GM12891 (cell line): ENCODE measurements around the gene TRMU.

Source experiments
- DNase-seq: peaks from one replicate; pipeline ENCODE4 v3.0.0; 2011; ENCODE audit warnings: low spot score; ENCODE audit not compliant: insufficient read length
- FAIRE-seq: peaks from 2 replicates; lab custom pipeline; 2011; peaks lifted over from hg19 to GRCh38; lab: Jason Lieb, UNC
- PAX5 ChIP-seq: IDR thresholded peaks from 2 replicates; pipeline ENCODE4 v1.6.1; 2011; ENCODE audit warnings: low read length, moderate library complexity, mild to moderate bottlenecking; ENCODE audit not compliant: insufficient read depth, severe bottlenecking
- POLR2A ChIP-seq: IDR thresholded peaks from 2 replicates; pipeline ENCODE4 v1.6.1; 2011; ENCODE audit warnings: low read depth, low read length, control low read depth
- POLR2AphosphoS5 ChIP-seq: IDR thresholded peaks from 2 replicates; pipeline ENCODE4 v1.6.1; 2011; ENCODE audit warnings: low read depth, low read length, control low read depth
- POU2F2 ChIP-seq: IDR thresholded peaks from 2 replicates; pipeline ENCODE4 v1.6.1; 2011; ENCODE audit warnings: low read depth, mild to moderate bottlenecking, control low read depth, low read length, moderate library complexity
- SPI1 ChIP-seq: IDR thresholded peaks from 2 replicates; pipeline ENCODE4 v1.6.1; 2011; ENCODE audit warnings: low read depth, low read length, control low read depth
- TAF1 ChIP-seq: IDR thresholded peaks from 2 replicates; pipeline ENCODE4 v1.6.1; 2011; ENCODE audit warnings: low read depth, low read length, control low read depth

The TRMU gene

GRCh38 chr22:46319319-46319718 is 16.2 kb upstream of the TRMU start:
- no peak for FAIRE-seq
- DNase-seq: no peak
- TF ChIP-seq PAX5 (no peak), SPI1 (no peak), POLR2AphosphoS5 (no peak), POLR2A (no peak), POU2F2 (no peak), TAF1 (no peak)

GRCh38 chr22:46320166-46320710 is 15.3 kb upstream of the TRMU start:
- FAIRE-seq (peak; percentile 16), DNase-seq (no peak)
- no peak for TF ChIP-seq SPI1
- TF ChIP-seq TAF1: no peak
- TF ChIP-seq POLR2A: no peak
- TF ChIP-seq POU2F2: no peak
- TF ChIP-seq POLR2AphosphoS5: no peak
- TF ChIP-seq PAX5: no peak

GRCh38 chr22:46320716-46321386 is 14.7 kb upstream of the TRMU start:
- FAIRE-seq (no peak), DNase-seq (no peak)
- TF ChIP-seq POLR2A (no peak), TAF1 (no peak), POU2F2 (no peak), PAX5 (no peak), SPI1 (no peak), POLR2AphosphoS5 (no peak)

- DNase-seq (no peak), FAIRE-seq (no peak)
- TF ChIP-seq SPI1 (no peak), PAX5 (no peak), POU2F2 (no peak), POLR2A (no peak), TAF1 (no peak)
These were observed 12.8 kb upstream of the TRMU start for GRCh38 chr22:46322711-46323110.

- no peak for FAIRE-seq
- TF ChIP-seq TAF1 (no peak), POU2F2 (no peak)
These were observed 12.4 kb upstream of the TRMU start for GRCh38 chr22:46323162-46323561.

GRCh38 chr22:46326066-46326680 is 9.3 kb upstream of the TRMU start:
- DNase-seq (no peak), FAIRE-seq (no peak)
- TF ChIP-seq PAX5: no peak
- TF ChIP-seq SPI1: no peak
- TF ChIP-seq TAF1: no peak
- no peak for TF ChIP-seq POU2F2

More at GRCh38 chr22:46323162-46323561, 12.4 kb upstream of the TRMU start:
- no peak for DNase-seq

GRCh38 chr22:46327691-46328465 is 7.6 kb upstream of the TRMU start:
- DNase-seq: no peak
- no peak for TF ChIP-seq POU2F2
- no peak for TF ChIP-seq POLR2A
- TF ChIP-seq TAF1: no peak
- TF ChIP-seq PAX5: no peak
- no peak for TF ChIP-seq SPI1
- TF ChIP-seq POLR2AphosphoS5: no peak
- FAIRE-seq: no peak

GRCh38 chr22:46328797-46329196 is 6.7 kb upstream of the TRMU start:
- no peak for TF ChIP-seq POLR2AphosphoS5
- no peak for TF ChIP-seq POLR2A
- TF ChIP-seq SPI1: no peak
- TF ChIP-seq PAX5: no peak
- no peak for TF ChIP-seq TAF1
- no peak for TF ChIP-seq POU2F2
- no peak for FAIRE-seq
- DNase-seq: no peak

GRCh38 chr22:46329616-46330015 is 5.9 kb upstream of the TRMU start:
- TF ChIP-seq PAX5 (no peak), POU2F2 (no peak), TAF1 (no peak), POLR2AphosphoS5 (no peak), POLR2A (no peak), SPI1 (no peak)
- DNase-seq (no peak), FAIRE-seq (no peak)
